ENCODE results near the gene TMEM30A. TPM values are rescaled to one million over a fixed set of nuclear protein-coding genes. Genes with fewer than 3 reads are reported as not detected.

TMEM30A gene
- total RNA-seq, 1 donor from 2014 or later, result 74.4 TPM

GRCh38 chr6:75280131-75280855 is 4.3 kb downstream of the TMEM30A start:
- Mint-ChIP-seq H3K9me3 (ENCODE audit: low read depth) (peaks cover under 1% of the 10 kb centered on the region), H3K4me1 (ENCODE audit: low read depth) (peaks cover 35% of the 10 kb centered on the region), H3K4me3 (ENCODE audit: low read depth) (peak overlapping the region; percentile 6), H3K27ac (peak overlapping the region; percentile 68), H3K27me3 (no peaks in the 10 kb centered on the region), H3K36me3 (ENCODE audit: insufficient read depth) (peaks cover 6% of the 10 kb centered on the region)
- TF ChIP-seq, protein P1, sequence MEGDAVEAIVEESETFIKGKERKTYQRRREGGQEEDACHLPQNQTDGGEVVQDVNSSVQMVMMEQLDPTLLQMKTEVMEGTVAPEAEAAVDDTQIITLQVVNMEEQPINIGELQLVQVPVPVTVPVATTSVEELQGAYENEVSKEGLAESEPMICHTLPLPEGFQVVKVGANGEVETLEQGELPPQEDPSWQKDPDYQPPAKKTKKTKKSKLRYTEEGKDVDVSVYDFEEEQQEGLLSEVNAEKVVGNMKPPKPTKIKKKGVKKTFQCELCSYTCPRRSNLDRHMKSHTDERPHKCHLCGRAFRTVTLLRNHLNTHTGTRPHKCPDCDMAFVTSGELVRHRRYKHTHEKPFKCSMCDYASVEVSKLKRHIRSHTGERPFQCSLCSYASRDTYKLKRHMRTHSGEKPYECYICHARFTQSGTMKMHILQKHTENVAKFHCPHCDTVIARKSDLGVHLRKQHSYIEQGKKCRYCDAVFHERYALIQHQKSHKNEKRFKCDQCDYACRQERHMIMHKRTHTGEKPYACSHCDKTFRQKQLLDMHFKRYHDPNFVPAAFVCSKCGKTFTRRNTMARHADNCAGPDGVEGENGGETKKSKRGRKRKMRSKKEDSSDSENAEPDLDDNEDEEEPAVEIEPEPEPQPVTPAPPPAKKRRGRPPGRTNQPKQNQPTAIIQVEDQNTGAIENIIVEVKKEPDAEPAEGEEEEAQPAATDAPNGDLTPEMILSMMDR (IDR thresholded peaks at IDR 0.05; ENCODE audit: unreplicated experiment), result no peak
- DNase-seq (ENCODE audit: low spot score, unreplicated experiment), result no peak

- TF ChIP-seq, protein P1 (IDR thresholded peaks at IDR 0.05; ENCODE audit: unreplicated experiment), result no peak
- no peak for DNase-seq (ENCODE audit: low spot score, unreplicated experiment)
- Mint-ChIP-seq H3K36me3 (ENCODE audit: insufficient read depth) (peaks cover 10% of the 10 kb centered on the region), H3K9me3 (ENCODE audit: low read depth) (peaks cover 5% of the 10 kb centered on the region), H3K4me3 (ENCODE audit: low read depth) (no peak overlapping the region), H3K27me3 (no peaks in the 10 kb centered on the region), H3K4me1 (ENCODE audit: low read depth) (peaks cover 37% of the 10 kb centered on the region), H3K27ac (no peak overlapping the region)
Measured at GRCh38 chr6:75279418-75279817, 5.2 kb downstream of the TMEM30A start.

DNA sequence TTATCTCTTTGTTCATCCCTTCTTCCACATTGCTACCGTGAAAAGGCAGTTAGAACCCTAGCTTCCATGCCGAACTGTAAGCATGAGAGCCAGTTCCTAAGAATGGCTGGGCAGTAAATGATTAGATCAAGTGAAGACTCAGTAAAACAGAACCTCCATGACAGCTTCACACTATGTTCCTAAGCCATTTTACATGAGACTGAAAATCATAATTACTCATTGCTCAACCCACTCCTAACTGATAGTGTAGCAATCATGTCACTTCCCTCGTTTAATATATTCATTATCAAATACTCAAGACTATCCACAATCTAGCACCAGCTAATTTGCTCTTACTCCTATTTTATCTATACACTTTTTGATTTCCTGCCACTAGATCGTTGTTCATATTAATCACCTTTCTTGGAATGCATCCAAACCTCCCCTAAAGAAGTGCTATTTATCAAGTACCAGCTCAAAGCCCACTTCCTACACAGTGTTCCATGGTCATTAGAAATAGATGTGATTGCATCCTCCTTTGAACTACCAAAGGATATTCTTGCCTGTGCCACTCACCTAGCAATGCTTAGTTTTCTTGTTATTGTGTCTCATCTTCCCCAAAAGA is 6.0 kb downstream of the TMEM30A start:
- Mint-ChIP-seq H3K4me1 (ENCODE audit: low read depth) (peaks cover 37% of the 10 kb centered on the region), H3K27me3 (no peaks in the 10 kb centered on the region), H3K9me3 (ENCODE audit: low read depth) (peaks cover 5% of the 10 kb centered on the region), H3K36me3 (ENCODE audit: insufficient read depth) (peaks cover 15% of the 10 kb centered on the region), H3K4me3 (ENCODE audit: low read depth) (no peak overlapping the region), H3K27ac (peak overlapping the region; percentile 4)
- TF ChIP-seq, protein P1 (IDR thresholded peaks at IDR 0.05; ENCODE audit: unreplicated experiment), result no peak
- DNase-seq (ENCODE audit: low spot score, unreplicated experiment), result no peak

GRCh38 chr6:75275067-75275466 is 9.5 kb downstream of the TMEM30A start:
- no peak for DNase-seq (ENCODE audit: low spot score, unreplicated experiment)
- Mint-ChIP-seq H3K9me3 (ENCODE audit: low read depth) (peaks cover 10% of the 10 kb centered on the region), H3K4me1 (ENCODE audit: low read depth) (peaks cover 23% of the 10 kb centered on the region), H3K4me3 (ENCODE audit: low read depth) (no peak overlapping the region), H3K27ac (peak overlapping the region; percentile 67), H3K36me3 (ENCODE audit: insufficient read depth) (peaks cover 40% of the 10 kb centered on the region), H3K27me3 (no peaks in the 10 kb centered on the region)
- TF ChIP-seq, protein P1 (IDR thresholded peaks at IDR 0.05; ENCODE audit: unreplicated experiment), result no peak

DNA sequence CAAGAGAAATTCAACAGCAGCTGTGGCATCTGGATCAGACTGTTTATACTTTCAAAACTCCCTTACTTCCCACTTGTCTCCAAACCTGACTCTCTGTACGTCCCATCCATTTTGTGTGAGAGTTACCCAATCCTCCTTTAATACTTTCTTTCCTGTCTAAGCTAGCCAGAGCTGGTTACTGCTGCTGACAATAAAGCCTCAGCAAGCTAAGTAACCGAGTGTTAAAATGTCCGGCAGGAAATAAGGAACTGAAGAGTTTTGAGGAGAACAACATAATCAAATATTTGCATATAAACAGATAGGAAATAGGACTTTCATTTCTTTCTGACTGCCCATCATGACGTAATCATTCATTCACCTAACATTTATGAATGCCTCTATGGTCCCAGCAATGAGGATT is 11.6 kb downstream of the TMEM30A start:
- Mint-ChIP-seq H3K4me1 (ENCODE audit: low read depth) (peaks cover 19% of the 10 kb centered on the region), H3K4me3 (ENCODE audit: low read depth) (no peak overlapping the region), H3K27ac (no peak overlapping the region), H3K27me3 (no peaks in the 10 kb centered on the region), H3K36me3 (ENCODE audit: insufficient read depth) (peaks cover 41% of the 10 kb centered on the region), H3K9me3 (ENCODE audit: low read depth) (peaks cover 10% of the 10 kb centered on the region)
- no peak for DNase-seq (ENCODE audit: low spot score, unreplicated experiment)
- TF ChIP-seq, protein P1 (IDR thresholded peaks at IDR 0.05; ENCODE audit: unreplicated experiment), result no peak

Data from progenitor cell of endocrine pancreas (in vitro differentiated cells).